GM19455 (cell line): ENCODE data around the gene CBX5.
A peak's percentile ranks its signal among the peaks of the same experiment; 100 is the strongest.
"Not testable (repeated sequence)": the region's sequence is repeated elsewhere in the genome, so short reads cannot be mapped to it uniquely, and the experiment has no call there.

Experiments used
- ATAC-seq: cut with Tn5 transposase; IDR thresholded peaks from one replicate; pipeline ENCODE4 v1.9.1; 2021; ENCODE audit not compliant: unreplicated experiment

CBX5 gene

GRCh38 chr12:54279632-54280467, at the start of gene CBX5:
Gene CBX5 (minus strand): TSS chr12:54280122. CDS start chr12:54257650, 22,472 bp downstream.
- peak; percentile 74 for ATAC-seq

- ATAC-seq = no peak
Measured at GRCh38 chr12:54328595-54329337, 48.8 kb upstream of the CBX5 start.

- ATAC-seq = not testable (repeated sequence)
Measured at GRCh38 chr12:54325442-54326109, 45.7 kb upstream of the CBX5 start.

GRCh38 chr12:54324617-54325441, 44.9 kb upstream of the CBX5 start, which contains the start of gene COPZ1:
Gene COPZ1 (plus strand): TSS chr12:54325131. CDS start chr12:54325164, 33 bp downstream.
- peak; percentile 98 for ATAC-seq

GRCh38 chr12:54321363-54321762, 41.4 kb upstream of the CBX5 start:
- no peak for ATAC-seq

GRCh38 chr12:54312309-54312708, 32.4 kb upstream of the CBX5 start:
- not testable (repeated sequence) for ATAC-seq

- ATAC-seq = no peak
Measured at GRCh38 chr12:54311051-54311450, 31.1 kb upstream of the CBX5 start.

- ATAC-seq = no peak
Measured at GRCh38 chr12:54306925-54307741, 27.2 kb upstream of the CBX5 start.

GRCh38 chr12:54304187-54304810, 24.4 kb upstream of the CBX5 start:
- no peak for ATAC-seq

GRCh38 chr12:54303640-54304039, 23.7 kb upstream of the CBX5 start:
- ATAC-seq = no peak

GRCh38 chr12:54301428-54302048, 21.6 kb upstream of the CBX5 start:
- ATAC-seq = no peak

- no peak for ATAC-seq
Measured at GRCh38 chr12:54300732-54301427, 21.0 kb upstream of the CBX5 start, which contains the start of gene NFE2. Gene NFE2 (minus strand): TSS chr12:54301015. CDS start chr12:54295248, 5,767 bp downstream.

GRCh38 chr12:54300225-54300731, 20.4 kb upstream of the CBX5 start:
- no peak for ATAC-seq

- no peak for ATAC-seq
Measured at GRCh38 chr12:54299515-54300224, 19.7 kb upstream of the CBX5 start.

- no peak for ATAC-seq
Measured at GRCh38 chr12:54298904-54299303, 19.0 kb upstream of the CBX5 start.

GRCh38 chr12:54296393-54297099, 16.6 kb upstream of the CBX5 start:
- no peak for ATAC-seq
